HG03159 (cell line): ENCODE results near the gene NXPH1.

Source experiments
- ATAC-seq: cut with Tn5 transposase; IDR thresholded peaks from one replicate; pipeline ENCODE4 v1.9.1; 2021; ENCODE audit warnings: mild to moderate bottlenecking, moderate library complexity; ENCODE audit not compliant: unreplicated experiment

NXPH1 gene

DNA sequence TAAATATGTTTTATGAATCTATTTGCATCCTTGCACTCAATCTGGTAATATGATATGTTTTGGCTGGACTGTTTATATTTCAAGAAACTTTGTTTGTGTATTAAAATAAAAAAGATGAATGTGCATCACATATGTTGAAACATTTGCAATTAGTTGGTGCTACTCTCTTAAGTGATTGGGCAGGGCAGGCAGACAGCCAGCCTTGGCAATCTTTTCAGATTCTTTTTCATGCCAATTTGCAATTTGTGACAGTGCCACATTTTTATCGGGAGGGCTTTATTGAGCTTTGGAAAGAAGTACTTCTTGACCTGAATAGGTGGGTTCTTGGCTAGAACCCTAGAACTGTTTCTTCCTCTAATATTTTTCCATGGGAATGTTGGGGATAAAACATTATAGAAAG lies 152.2 kb downstream of the NXPH1 start:
- no peak for ATAC-seq

DNA sequence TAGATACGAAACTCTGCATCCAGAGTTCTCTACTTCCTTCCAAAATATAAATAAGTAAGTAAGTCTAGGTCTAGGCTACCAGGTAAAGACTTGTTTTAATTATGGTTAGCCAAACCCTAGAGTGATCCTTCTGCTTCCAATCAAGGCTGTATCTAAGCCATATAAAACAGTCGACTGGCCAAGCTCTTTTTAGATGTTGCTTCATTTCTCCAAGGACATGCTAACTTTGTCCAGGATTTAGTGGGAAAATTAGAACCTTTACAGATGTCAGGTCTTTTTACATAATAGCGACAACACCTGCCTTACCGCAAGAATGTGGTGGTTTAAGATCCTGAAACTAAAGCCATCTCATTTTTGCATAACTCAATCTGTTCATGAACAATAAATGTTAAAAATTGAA lies 156.8 kb downstream of the NXPH1 start:
- no peak for ATAC-seq

DNA sequence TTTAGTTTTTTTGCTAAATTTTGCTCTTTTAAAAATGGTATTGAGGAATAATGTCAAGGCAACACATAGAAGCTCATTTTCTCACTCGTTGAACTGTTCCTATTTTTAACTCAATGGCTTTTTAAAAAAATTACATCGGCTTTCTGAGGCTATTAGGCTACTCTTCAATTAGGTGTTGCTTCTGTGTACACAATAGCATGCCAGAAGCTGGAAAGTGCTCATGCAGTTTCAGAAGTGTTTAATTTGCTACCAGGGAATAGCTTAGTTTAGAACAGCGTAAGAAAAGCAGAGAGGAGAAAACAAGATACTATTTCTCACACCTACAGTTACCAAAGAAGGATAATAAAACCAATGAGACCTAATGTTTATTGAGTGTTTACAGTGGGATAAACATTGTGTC lies 157.4 kb downstream of the NXPH1 start:
- no peak for ATAC-seq

- no peak for ATAC-seq
Observed at GRCh38 chr7:8591289-8591688, 157.9 kb downstream of the NXPH1 start.

- ATAC-seq, result no peak
Observed at GRCh38 chr7:8592167-8592566, 158.8 kb downstream of the NXPH1 start.

GRCh38 chr7:8594115-8594514 lies 160.7 kb downstream of the NXPH1 start:
- ATAC-seq, result no peak

- no peak for ATAC-seq
Observed at GRCh38 chr7:8597565-8597964, 164.2 kb downstream of the NXPH1 start.

GRCh38 chr7:8601121-8601520 lies 167.7 kb downstream of the NXPH1 start:
- no peak for ATAC-seq

DNA sequence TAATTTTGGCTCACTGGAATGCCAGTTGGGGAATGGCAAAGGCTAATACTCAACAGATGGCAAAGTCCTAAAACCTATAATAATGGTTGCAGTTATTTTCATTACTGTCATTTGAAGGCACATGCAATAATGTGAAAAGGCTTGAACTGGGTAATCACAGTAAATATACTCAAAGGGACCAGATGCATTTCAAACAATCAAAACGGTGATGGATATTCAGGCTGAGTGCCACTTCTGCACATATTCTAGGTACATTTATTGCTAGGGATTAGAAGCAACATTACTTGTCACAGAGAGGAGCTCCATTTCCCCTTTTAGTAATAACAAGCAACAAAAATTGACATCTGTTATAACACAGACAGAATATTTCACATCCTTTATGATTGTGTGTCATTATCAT lies 171.8 kb downstream of the NXPH1 start:
- no peak for ATAC-seq

GRCh38 chr7:8612584-8612983 lies 179.2 kb downstream of the NXPH1 start:
- no peak for ATAC-seq

DNA sequence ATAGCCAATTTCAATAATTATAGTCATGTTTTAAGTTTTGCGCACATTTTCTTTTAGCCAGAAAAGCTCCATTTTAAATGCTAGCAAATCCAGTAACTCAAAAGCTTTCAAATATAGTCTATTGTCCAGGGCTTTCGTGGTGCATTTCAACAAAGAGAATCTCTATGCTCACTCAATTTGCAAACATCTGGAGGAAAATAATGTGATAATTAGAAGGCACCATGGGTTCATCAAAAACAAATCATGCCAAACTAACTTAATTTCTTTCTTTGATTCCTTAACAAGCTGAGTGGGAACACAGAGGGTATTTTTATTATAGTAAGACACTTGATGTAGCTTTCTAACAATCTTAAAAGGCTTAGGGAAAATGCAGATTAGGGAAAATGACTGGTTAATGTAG lies 179.8 kb downstream of the NXPH1 start:
- no peak for ATAC-seq

- no peak for ATAC-seq
Observed at GRCh38 chr7:8615019-8615418, 181.6 kb downstream of the NXPH1 start.

GRCh38 chr7:8618441-8619070 lies 185.1 kb downstream of the NXPH1 start:
- no peak for ATAC-seq

GRCh38 chr7:8620169-8620568 lies 186.8 kb downstream of the NXPH1 start:
- ATAC-seq, result no peak

DNA sequence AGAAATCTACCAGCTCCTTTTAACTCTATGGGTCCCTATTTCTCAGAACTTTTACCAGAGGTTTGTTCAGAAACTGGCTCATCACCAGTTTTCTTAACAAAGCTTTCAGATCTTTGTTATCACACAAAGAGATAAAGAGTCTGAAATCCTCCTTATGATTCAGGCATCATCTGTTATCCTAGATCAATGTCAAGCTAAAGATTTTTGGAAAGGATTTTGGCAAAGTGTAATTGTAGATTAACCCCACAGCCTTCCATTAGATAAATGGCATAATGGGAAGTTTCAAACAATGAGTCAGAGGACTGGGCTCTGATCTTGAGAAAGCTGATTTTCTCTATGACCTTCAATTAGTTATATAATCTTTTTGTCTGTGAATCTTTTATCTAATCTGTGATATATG lies 192.2 kb downstream of the NXPH1 start:
- no peak for ATAC-seq

DNA sequence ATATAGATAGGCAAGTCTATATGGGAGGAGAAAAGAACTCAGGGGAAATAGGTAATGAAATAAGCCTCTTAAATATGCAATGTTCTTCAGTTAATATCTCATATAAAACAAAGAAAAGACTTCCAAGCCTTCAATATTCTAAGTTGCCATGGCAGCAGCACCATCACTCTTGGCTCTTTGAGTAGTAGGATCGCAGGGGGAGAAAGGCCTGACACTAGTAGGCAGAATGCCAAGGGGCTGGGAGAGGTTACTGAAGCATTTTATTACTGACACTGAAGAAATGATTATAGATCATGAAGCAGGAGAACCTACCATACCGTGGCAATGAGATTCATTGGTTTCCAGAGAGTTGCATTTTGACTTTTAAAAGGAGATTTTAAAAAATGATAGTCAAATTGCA lies 193.9 kb downstream of the NXPH1 start:
- no peak for ATAC-seq

DNA sequence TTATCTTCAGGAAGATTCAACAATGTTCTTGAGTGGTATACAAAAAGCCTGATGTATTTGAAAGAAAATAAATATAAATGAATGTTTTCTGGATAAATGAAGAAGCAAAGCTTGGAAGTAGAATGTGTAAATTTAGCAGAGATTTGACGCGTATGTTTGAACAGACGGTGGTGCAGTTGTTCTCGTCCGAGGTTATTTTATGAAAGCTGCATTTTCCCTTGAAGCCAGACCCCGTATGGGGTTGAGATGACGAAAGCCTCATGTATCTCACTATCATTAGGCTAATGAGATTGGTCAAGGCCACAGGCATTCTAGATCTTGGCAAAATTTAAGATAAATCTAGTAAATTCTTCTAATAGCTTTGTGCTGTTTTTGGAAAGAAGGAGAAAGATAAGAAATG lies 195.2 kb downstream of the NXPH1 start:
- ATAC-seq, result no peak

- no peak for ATAC-seq
Observed at GRCh38 chr7:8629504-8629903, 196.1 kb downstream of the NXPH1 start.

DNA sequence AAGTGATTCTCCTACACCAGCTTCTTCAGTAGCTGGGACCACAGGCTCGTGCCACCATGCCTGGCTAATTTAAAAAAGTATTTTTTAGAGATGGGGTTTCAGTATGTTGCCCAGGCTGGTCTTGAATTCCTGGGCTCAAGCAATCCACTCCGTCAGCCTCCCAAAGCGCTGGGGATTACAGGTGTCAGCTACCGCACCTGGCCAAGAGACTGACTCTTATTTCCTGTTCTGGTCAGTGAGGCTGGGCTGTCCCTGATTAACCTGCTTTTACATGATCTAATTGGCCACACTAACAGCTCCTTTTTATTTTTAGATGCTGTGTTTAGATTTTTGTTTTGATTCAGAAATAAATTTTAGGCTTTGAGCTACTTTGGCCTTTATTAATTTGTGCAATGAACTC lies 203.9 kb downstream of the NXPH1 start:
- ATAC-seq, result no peak

DNA sequence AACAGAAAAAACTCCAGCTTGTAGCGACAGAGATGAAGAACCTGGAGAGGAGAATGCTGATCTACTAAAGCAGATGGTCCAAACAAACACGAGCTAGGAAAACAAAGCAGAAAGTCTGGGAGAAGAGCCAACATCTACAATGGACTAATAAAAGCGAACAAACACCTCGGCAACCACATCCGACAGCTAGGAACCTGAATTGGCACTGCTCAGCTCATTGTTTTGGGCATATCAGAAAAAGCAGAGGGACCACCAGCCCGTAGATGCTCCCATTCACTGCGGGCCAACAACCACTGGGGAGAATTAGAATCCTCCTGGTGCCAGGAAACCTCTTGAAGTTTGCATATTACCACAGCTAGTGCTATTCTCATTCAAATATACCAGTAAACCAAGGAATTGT lies 204.7 kb downstream of the NXPH1 start:
- ATAC-seq, result no peak

GRCh38 chr7:8639668-8640067 lies 206.3 kb downstream of the NXPH1 start:
- no peak for ATAC-seq

DNA sequence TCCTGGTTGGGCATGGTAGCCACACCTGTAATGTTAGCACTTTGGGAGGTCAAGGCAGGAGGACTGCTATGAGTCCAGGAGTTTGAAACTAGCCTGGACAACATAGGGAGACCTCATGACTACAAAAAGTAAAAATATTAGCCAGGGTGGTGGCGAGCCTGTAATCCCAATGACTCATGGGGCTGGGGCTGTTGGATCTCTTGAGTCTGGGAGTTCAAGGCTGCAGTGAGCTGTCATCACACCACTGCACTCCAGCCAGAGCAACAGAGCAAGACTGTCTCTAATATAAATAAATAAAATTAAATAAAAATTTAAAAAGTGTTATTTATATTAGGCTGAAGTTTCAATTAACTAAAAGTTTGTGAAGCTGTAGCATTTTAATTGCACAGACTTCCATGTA lies 207.3 kb downstream of the NXPH1 start:
- ATAC-seq, result no peak

- no peak for ATAC-seq
Observed at GRCh38 chr7:8668627-8669500, 235.5 kb downstream of the NXPH1 start.
